ENCODE data around the gene C3orf18. TPM values are rescaled to one million over a fixed set of nuclear protein-coding genes. Genes with fewer than 3 reads are reported as not detected.
A peak's percentile ranks its signal among the peaks of the same experiment; 100 is the strongest.

The C3orf18 gene
- total RNA-seq, 1 donor from 2014 or later, result 13.0 TPM

DNA sequence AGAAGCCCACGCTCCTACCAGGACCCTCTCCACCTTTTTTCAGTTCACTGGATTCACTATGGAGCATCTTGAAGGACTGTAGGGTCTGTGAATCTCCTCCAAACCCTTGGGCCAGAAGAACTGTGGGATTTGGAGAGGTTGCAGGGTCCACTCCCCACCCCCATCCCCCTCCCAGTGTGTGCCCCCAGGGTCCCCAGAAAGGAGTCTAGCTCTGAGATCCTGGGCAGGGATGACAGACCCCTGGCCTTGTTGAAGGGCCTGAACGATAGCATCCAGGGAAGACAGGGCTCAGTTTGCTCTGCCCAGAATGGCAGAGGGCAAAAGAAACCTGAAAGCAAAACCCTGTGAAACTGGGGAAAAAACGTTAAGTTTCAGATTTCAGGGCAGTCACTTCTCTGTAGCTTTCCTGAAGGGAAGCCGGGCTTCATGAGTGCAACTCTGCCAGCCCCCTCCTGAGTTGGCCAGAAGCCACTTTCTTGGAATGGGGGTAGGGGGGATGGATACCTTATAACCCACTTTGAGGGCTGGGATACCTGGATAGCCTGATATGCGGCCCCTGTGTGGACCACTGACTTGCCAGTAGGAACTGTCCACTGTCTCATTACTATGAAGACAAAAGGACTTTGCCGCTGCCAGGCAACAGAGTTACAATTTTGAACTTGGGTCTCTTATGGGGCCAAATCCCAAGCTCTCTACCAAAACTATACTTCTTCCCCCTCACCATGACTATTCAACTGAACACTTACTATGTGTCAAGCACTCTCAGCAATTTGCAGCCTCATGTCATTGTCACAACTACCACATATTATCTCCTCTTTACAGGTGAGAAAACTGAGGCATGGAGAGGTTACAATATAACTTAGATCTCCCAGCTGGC is 45.7 kb upstream of the C3orf18 start:
- H3K9me3 Mint-ChIP-seq (ENCODE audit: unreplicated experiment), result peaks cover 16% of the 10 kb centered on the region
- H3K27me3 Mint-ChIP-seq (ENCODE audit: unreplicated experiment), result peaks cover 13% of the 10 kb centered on the region
- H3K36me3 Mint-ChIP-seq (ENCODE audit: unreplicated experiment), result no peaks in the 10 kb centered on the region
- H3K27ac Mint-ChIP-seq (ENCODE audit: unreplicated experiment), result no peak overlapping the region
- no peak for DNase-seq
- H3K4me1 Mint-ChIP-seq (ENCODE audit: low read depth, unreplicated experiment), result peaks cover 19% of the 10 kb centered on the region
- TF ChIP-seq, protein P1, sequence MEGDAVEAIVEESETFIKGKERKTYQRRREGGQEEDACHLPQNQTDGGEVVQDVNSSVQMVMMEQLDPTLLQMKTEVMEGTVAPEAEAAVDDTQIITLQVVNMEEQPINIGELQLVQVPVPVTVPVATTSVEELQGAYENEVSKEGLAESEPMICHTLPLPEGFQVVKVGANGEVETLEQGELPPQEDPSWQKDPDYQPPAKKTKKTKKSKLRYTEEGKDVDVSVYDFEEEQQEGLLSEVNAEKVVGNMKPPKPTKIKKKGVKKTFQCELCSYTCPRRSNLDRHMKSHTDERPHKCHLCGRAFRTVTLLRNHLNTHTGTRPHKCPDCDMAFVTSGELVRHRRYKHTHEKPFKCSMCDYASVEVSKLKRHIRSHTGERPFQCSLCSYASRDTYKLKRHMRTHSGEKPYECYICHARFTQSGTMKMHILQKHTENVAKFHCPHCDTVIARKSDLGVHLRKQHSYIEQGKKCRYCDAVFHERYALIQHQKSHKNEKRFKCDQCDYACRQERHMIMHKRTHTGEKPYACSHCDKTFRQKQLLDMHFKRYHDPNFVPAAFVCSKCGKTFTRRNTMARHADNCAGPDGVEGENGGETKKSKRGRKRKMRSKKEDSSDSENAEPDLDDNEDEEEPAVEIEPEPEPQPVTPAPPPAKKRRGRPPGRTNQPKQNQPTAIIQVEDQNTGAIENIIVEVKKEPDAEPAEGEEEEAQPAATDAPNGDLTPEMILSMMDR (IDR thresholded peaks at IDR 0.05; ENCODE audit: partially characterized antibody, unreplicated experiment), result no peak
- peak overlapping the region; percentile 87 for H3K4me3 Mint-ChIP-seq (ENCODE audit: unreplicated experiment)

DNA sequence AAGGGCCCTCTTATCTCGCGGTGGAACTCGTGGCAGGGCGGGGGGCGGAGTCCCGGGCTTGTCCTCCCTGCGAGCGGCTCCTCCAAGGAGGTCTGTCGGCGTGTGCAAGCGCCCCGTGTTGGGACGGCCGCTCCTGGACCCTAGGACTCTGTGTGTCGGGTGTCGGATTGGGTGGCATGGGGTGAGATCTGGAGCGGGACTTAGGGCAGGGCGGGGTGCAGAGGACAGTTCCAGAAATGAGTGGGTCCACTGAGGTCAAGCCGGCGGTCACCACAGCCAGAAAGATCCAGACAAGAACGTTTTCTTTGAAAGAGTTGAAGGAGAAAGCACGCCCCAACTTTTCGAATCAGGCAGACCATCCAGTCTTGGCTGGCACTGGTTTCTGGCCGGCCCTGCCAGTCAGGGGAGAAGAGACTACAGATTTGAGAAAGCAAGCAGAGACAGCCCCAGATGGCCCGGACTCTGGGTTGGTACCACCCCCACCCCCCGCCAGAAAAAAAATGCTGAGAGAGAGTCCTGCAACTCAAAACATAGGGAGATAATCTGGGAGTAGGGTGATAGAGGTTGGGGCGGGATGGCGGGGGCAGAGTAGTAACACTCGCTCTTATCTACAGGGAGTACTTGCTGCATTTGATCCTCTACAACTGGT is 44.8 kb upstream of the C3orf18 start:
- H3K36me3 Mint-ChIP-seq (ENCODE audit: unreplicated experiment), result no peaks in the 10 kb centered on the region
- TF ChIP-seq, protein P1 (IDR thresholded peaks at IDR 0.05; ENCODE audit: partially characterized antibody, unreplicated experiment), result no peak
- H3K4me3 Mint-ChIP-seq (ENCODE audit: unreplicated experiment), result peak overlapping the region; percentile 87
- peaks cover 19% of the 10 kb centered on the region for H3K4me1 Mint-ChIP-seq (ENCODE audit: low read depth, unreplicated experiment)
- H3K9me3 Mint-ChIP-seq (ENCODE audit: unreplicated experiment), result peaks cover 16% of the 10 kb centered on the region
- DNase-seq, result no peak
- H3K27me3 Mint-ChIP-seq (ENCODE audit: unreplicated experiment), result peaks cover 13% of the 10 kb centered on the region
- peak overlapping the region; percentile 50 for H3K27ac Mint-ChIP-seq (ENCODE audit: unreplicated experiment)

DNA sequence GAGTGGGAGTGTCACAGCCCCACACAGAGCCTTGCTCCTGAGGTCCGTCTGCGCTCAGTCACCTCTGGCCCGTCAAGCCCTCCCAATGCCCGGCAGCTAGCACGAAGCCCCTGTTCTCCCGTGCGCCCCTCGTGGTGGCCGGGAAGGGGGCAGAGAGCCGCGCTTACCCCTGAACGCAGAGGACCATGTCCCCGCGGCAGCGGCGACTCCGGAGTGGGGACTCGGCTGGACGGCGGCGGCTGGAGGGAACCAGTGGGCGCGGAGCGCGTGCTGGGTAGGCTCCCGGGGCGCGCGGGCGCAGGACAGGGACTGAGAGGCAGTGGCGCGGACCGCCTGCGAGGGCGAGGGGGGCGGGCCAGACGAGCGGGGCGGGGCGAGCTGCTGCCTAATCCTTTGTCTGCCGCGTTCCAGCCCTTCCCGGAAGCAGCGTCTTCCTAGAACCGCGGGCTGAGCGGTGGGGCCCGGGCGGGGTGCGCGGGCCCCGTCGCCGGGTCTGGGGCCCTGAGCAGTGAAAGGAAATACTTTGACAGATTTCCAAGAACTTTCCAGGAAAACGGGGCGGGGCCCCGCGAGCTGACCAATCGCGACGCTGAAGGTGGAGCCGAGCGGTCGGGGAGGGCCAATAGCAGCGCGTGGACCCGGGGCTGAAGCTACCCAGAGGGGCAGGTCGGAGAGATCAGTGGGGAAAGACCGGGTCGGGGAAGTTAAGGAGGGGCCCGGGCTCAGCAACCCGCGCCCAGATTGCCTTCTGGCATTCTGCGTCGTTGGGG is 44.1 kb upstream of the C3orf18 start, which contains the start of gene CISH:
Gene CISH, minus strand, starts transcription at position 311 of the 770 bp plus-strand sequence. Its CDS starts 124 bp downstream, at position 187.
- peaks cover 19% of the 10 kb centered on the region for H3K4me1 Mint-ChIP-seq (ENCODE audit: low read depth, unreplicated experiment)
- TF ChIP-seq, protein P1 (IDR thresholded peaks at IDR 0.05; ENCODE audit: partially characterized antibody, unreplicated experiment), result peak; percentile 75
- peaks cover 13% of the 10 kb centered on the region for H3K27me3 Mint-ChIP-seq (ENCODE audit: unreplicated experiment)
- no peaks in the 10 kb centered on the region for H3K36me3 Mint-ChIP-seq (ENCODE audit: unreplicated experiment)
- DNase-seq, result peak; percentile 92
- H3K27ac Mint-ChIP-seq (ENCODE audit: unreplicated experiment), result peak within 1 kb of the TSS; percentile 50
- peak within 1 kb of the TSS; percentile 87 for H3K4me3 Mint-ChIP-seq (ENCODE audit: unreplicated experiment)
- H3K9me3 Mint-ChIP-seq (ENCODE audit: unreplicated experiment), result peaks cover 16% of the 10 kb centered on the region

DNA sequence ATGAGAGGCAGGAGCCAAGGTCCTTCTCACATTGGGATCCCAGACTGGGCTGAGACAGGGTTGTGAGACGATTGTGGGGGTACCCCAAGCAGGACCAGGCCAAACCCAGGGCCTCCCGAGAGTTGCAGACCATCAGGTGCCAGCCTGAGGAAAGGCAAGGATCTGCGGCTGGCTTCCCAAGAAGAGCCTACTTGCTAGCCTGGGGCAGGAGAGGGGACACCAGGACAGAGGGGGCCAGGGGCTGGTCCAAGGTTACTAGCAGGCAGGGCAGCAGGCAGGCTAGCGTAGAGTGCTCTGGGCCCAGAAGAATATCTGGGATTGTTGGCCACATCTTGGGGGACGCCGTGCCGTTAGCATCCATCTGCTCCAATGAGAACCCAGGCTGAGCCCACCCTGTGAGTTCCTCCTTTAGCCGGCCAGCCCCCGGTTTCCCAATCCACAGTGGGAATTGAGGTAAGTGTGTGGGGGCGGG is 43.5 kb upstream of the C3orf18 start:
- TF ChIP-seq, protein P1 (IDR thresholded peaks at IDR 0.05; ENCODE audit: partially characterized antibody, unreplicated experiment), result no peak
- no peak overlapping the region for H3K27ac Mint-ChIP-seq (ENCODE audit: unreplicated experiment)

More for the DNA sequence above, 43.5 kb upstream of the C3orf18 start:
- DNase-seq, result no peak
- Mint-ChIP-seq H3K36me3 (ENCODE audit: unreplicated experiment) (no peaks in the 10 kb centered on the region), H3K4me3 (ENCODE audit: unreplicated experiment) (peak overlapping the region; percentile 82), H3K4me1 (ENCODE audit: low read depth, unreplicated experiment) (peaks cover 13% of the 10 kb centered on the region), H3K27me3 (ENCODE audit: unreplicated experiment) (peaks cover 9% of the 10 kb centered on the region), H3K9me3 (ENCODE audit: unreplicated experiment) (peaks cover 12% of the 10 kb centered on the region)

Measured in glutamatergic neuron (in vitro differentiated cells).